GM19397 (cell line): ENCODE results near the gene KLF12.

Source experiments
- ATAC-seq: cut with Tn5 transposase; IDR thresholded peaks from one replicate; pipeline ENCODE4 v1.9.1; 2021; ENCODE audit warnings: mild to moderate bottlenecking, moderate library complexity; ENCODE audit not compliant: unreplicated experiment

Gene KLF12

DNA sequence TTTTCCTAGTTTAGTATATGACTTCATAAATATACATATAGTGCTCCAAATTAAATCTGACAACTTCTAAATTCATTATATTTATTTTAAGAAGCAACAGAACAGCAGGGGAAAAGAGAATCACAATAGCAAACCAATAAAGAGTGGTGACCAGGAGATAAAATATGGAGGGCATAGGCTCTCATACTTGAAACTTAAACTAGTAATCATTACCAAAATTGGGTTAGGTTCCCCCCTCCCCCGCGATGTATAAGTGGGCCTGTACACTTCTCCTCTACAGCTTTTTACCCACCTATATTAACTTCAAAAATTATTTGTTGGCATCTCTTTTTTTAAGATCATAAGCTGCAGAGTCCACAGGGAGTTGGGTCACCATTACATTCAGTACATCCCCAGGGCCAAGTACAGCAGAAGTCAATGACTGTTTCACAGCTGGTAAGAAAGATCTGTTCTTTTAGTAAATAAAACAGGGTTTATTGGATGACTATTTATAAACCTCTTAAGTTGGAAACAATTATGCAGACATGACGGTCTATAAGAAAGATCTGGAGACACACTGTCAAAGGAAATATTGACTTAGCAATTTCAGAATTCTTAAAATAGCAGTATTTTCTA is 29.4 kb downstream of the KLF12 start:
- no peak for ATAC-seq

DNA sequence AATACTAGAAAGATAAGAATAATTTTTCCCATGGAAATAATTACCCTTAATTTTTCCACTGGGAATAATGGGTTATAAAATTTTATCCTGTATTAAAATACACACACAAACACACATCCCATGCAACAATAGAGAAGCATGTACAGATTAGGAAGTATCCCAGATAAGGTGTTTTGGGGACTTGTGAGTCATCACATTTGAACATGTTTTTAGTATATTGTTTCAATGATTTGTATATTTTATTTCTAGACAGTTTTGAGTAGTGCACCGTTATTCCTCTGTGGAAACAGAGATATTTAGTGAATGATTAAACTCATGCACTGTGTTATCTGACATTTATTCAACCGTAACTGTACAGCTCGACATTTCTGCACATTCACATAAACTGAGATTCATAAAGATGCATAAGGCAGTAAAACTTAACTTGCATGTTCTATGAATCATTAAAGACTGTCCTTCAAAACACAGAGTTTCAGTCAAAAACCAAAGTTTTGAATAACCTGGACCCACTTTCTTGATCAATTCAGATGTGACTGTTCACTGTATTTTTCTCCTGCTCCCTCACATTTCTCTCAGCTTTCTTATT is 30.1 kb downstream of the KLF12 start:
- ATAC-seq: no peak

DNA sequence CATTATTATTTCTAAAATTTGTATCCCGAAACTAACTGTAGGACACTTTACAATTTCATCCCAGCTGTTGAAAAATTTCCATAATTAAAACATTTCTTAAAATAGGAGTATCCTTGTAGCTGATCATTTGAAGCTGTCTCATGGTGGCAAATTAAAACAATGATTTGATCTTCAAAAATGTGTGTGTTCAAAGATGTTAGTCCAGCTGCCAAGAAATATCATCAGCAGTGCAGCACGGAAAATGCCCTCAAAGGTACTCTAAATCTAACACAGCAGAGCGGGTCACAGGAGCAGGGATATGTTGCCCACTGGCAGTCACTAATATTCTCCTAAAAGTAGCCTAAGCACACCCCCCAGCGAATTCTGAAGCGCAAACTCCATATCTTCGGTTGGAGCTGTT is 31.0 kb downstream of the KLF12 start:
- no peak for ATAC-seq

DNA sequence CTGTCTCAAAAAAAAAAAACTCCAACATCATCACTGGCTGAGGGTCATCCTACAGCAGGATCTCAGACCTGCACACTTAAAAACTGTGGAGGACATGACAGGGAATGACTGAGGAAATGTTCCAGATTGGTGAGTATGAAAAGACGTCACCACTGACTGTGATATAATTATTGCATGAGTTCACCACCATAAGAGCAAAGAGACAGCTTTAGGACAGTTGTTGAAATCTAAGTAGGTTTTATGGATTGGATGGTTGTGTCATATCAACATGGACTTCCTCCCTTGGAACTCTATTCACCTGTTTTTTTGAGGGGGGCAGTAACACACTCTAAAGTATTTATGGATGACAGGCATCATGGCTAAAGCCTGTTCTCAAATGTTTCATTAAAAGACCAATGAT is 31.5 kb downstream of the KLF12 start:
- no peak for ATAC-seq

- ATAC-seq: no peak
These were observed 32.8 kb downstream of the KLF12 start for GRCh38 chr13:74101436-74101835.

DNA sequence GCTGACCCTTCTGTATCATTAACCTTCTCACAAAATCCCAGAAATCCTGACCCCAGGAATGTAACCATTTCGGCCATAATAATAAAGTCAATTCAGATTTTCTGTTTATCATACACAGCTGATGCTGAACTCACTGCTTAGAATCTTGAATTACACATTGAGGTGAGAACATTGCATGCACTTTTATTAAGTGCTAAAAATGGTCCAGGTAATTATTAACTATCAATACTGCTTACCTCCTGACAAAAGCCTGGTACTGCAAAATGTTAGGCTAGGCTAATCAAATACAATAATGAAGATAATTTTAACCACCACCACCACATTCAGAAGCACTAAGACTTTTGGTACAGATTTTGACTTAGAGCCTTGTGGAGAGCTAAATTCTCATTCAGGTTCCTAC is 36.1 kb downstream of the KLF12 start:
- ATAC-seq: no peak

GRCh38 chr13:74097116-74097515 is 37.1 kb downstream of the KLF12 start:
- ATAC-seq: no peak

DNA sequence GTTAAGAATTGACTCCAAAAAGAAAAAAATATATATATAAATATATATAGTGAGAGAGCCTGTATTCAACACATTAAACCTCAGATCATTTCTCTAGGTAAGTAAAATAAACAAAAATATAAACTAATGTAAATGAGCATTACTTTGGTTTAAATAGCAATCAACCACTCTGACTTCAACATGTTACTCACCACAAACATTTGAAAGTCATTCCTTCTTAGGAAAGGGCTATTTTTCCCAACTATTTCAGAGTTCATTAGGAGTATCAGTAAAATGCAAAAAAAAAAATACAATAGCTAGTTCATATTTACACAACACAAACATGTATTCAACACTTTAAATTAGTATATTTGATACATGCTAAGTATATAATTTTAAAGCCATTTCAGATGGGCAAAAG is 40.5 kb downstream of the KLF12 start:
- ATAC-seq: no peak

DNA sequence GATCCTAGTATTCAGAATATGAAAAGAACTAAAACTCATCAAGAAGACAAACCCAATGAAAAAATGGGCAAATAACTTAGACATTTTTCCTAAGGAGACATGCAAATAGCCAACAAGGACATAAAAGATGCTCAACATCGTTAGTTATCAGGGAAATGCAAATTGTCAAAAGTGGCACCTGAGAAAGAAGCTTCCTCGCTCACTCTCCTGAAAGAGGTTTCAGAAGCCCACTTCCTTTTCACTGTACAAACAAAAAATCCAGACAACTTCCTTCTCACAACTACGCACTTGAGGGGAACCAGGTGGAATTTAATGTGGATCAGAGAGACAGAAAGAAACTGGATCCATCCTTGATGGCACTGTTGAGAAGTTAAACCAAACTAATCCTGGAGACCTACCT is 41.5 kb downstream of the KLF12 start:
- ATAC-seq: no peak

DNA sequence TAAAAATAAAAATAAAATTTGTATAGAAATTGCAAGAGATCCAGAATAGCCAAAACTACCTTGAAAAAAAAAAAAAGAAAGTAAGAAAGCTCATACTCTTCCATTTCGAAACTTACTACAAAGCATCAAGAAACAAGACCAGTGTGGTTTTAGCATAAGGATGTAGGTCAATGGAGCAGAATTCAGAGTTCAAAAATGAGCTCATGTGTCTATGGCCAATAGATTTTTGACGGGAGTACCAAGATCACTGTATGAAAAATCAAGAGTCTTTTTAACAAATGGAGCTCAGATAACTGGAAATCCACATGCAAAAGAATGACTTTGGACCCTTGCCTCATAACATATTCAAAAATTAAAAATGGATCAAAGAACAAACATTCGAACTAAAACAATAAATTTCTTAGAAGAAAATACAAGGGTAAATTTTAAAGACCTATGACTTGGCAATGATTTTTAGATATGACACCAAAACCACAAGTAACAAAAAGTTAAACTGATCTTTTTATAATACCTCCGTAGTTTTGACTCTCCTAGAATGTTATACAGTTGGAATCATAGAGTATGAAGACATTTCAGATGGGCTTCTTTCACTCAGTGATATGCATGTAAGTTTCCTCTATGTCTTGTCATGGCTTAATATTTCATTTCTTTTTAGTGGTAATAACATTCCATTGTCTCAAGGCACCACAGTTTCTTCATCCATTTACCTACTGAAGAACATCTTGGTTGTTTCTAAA is 43.2 kb downstream of the KLF12 start:
- ATAC-seq: no peak

DNA sequence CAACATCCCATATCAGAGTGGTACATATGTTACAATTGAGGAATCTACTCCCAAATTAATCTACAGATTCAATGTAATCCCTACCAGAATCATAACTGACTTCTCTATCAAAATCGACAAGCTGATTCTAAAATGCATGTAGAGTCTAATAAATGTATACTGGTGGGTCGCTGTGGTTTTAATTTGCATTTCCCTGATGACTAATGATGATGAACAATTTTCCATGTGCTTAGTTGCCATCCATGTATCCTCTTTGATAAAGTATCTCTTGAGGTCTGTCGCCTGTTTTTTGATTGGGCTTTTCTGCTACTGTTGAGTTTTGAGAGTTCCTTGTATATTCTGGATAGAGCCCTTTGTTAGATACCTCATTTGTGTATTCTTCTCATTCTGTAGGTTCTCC is 43.8 kb downstream of the KLF12 start:
- no peak for ATAC-seq

GRCh38 chr13:74087357-74087756 is 46.8 kb downstream of the KLF12 start:
- ATAC-seq: no peak
